ENCODE measurements around the gene PARP16.
"Not testable (repeated sequence)": the region's sequence is repeated elsewhere in the genome, so short reads cannot be mapped to it uniquely, and the experiment has no call there.

Gene PARP16

GRCh38 chr15:65278480-65278879 is 8.2 kb downstream of the PARP16 start:
- DNase-seq (ENCODE audit: low read depth in 1 of 2, low spot score in 1 of 2) = no peak

DNA sequence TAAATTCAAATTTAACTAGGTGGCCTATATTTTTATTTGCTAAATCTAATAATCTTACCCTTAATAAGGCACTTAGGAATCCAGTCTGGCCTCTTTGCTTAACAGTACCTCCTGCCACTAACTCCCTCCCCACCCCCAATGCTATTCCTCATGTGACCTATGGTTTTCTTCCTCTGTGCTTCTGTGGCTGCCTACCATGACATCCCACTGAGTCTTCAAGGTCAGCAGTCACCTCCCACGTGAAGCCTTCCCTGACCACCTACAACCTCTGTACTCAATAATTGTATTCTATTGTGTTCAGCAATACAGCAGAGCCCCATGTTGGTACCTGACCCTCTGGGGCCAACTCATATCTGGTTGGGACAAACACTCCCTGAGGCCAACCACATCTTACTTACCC is 9.7 kb downstream of the PARP16 start:
- no peak for DNase-seq (ENCODE audit: low read depth in 1 of 2, low spot score in 1 of 2)

GRCh38 chr15:65275728-65276126 is 11.0 kb downstream of the PARP16 start:
- no peak for DNase-seq (ENCODE audit: low read depth in 1 of 2, low spot score in 1 of 2)

- DNase-seq (ENCODE audit: low read depth in 1 of 2, low spot score in 1 of 2) = no peak
These were observed 11.5 kb downstream of the PARP16 start for GRCh38 chr15:65275104-65275727.

- DNase-seq (ENCODE audit: low read depth in 1 of 2, low spot score in 1 of 2) = not testable (repeated sequence)
These were observed 15.7 kb downstream of the PARP16 start for GRCh38 chr15:65270811-65271545.

GRCh38 chr15:65268411-65268810 is 18.3 kb downstream of the PARP16 start:
- no peak for DNase-seq (ENCODE audit: low read depth in 1 of 2, low spot score in 1 of 2)

DNA sequence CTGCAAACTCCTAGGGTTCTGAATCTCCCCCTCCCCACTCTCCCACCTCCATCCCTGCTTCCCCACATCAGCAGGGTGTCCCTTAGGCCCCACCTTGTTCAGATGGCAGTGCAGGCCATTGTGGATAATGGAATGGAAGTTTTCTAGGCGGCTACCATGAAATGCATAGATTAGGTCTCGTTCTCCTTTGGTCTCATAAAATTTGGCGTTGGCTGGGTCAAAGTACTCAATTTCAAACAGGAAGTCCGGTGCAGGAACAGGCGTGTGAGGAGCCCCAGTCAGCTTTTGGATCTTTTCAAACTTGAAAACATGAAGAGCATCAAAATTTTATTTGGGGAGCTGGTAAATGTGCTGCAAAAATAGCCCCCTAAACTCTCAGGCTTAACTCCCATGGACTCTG is 20.2 kb downstream of the PARP16 start:
- no peak for DNase-seq (ENCODE audit: low read depth in 1 of 2, low spot score in 1 of 2)

DNA sequence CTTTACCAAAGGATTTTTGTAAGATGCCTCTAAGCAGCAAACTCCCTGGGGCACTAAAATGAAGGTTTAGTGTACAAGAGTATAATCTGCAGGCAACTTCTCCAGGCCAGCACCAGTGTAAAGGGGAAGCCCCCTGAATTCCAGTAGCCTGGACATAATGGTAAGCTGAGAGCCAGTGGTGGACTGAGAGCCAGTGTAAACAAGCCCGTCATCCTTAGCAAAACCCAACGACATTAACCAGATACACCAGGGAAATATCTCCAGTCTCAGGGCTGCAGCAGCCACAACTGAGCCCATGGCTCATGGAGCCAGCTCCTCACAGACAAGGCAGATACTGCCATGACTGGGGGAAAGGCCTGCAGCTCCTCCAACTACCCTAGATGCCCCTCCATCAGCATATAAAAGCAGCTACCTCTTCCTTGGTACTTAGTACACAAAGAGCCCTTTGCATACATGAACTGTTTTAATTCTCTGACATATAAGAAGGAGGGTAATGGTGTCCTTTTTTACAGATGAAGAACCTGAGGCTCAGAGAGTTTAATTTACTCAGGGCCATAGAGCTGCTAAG is 21.7 kb downstream of the PARP16 start:
- DNase-seq (ENCODE audit: low read depth in 1 of 2, low spot score in 1 of 2) = no peak

DNA sequence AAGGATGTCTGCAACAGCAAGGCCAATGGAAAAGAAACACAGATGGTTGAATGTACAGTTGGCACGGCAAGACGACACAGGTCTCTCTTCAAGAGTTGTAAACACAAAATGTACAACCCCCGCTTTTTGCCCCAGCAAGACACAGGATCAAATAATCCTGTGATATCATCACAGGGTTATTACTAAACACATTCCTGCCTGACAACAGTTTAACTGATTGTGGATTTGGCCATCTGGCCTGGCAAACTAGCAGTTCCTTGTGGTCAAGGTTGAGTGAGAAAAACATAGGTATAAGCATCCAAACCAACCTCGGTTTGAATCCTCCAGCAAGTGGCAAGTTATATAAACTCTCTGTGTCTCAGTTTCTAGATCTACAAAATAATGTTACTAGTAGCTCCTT is 23.4 kb downstream of the PARP16 start:
- no peak for DNase-seq (ENCODE audit: low read depth in 1 of 2, low spot score in 1 of 2)

DNA sequence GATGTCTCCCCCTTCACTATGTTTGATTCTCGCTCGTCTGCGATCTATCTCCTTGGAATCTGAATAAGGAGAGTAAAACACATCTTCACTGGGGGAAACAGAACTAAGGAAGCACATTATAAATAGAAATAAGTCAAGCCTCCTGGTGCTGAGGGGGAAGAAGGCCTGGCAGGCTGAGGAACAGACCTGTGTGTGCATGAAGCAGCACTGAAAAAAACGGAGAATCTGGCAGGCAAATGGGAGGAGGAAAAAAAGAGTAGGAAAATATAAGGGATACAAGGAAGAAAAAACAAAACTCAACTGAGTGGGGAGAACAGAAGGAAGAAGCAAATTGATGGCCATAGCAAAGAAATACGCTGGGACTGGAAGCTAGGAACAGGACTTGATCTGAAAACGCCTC is 25.7 kb downstream of the PARP16 start:
- no peak for DNase-seq (ENCODE audit: low read depth in 1 of 2, low spot score in 1 of 2)

- DNase-seq (ENCODE audit: low read depth in 1 of 2, low spot score in 1 of 2) = no peak
These were observed 27.3 kb downstream of the PARP16 start for GRCh38 chr15:65259367-65259797.

- DNase-seq (ENCODE audit: low read depth in 1 of 2, low spot score in 1 of 2) = no peak
These were observed 28.1 kb downstream of the PARP16 start for GRCh38 chr15:65258375-65259262.

GRCh38 chr15:65255486-65256140 is 31.1 kb downstream of the PARP16 start:
- no peak for DNase-seq (ENCODE audit: low read depth in 1 of 2, low spot score in 1 of 2)

GRCh38 chr15:65254758-65255157 is 31.9 kb downstream of the PARP16 start:
- DNase-seq (ENCODE audit: low read depth in 1 of 2, low spot score in 1 of 2) = no peak

DNA sequence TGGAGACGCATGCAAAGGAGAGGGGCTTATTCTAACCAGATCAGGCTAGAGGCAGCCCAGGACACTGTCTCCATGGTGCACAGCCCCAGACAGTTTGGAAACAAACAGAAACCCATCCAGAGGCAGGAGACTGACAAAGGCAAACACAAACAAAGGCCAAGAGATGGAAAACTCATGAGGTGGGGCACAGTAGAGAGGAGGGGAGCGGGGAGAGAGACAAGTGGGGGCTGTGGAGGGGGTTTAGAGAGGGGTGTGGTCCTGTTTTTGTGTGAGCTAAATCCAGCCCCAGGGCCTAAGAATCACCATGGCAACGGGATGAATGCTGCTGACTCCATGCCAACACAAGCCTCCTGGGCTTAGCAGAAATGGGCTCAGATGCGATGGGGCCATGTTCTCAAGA is 32.3 kb downstream of the PARP16 start:
- DNase-seq (ENCODE audit: low read depth in 1 of 2, low spot score in 1 of 2) = no peak

GRCh38 chr15:65249641-65250040 is 37.0 kb downstream of the PARP16 start:
- DNase-seq (ENCODE audit: low read depth in 1 of 2, low spot score in 1 of 2) = peak in 1 of 2 donors; percentile 23

DNA sequence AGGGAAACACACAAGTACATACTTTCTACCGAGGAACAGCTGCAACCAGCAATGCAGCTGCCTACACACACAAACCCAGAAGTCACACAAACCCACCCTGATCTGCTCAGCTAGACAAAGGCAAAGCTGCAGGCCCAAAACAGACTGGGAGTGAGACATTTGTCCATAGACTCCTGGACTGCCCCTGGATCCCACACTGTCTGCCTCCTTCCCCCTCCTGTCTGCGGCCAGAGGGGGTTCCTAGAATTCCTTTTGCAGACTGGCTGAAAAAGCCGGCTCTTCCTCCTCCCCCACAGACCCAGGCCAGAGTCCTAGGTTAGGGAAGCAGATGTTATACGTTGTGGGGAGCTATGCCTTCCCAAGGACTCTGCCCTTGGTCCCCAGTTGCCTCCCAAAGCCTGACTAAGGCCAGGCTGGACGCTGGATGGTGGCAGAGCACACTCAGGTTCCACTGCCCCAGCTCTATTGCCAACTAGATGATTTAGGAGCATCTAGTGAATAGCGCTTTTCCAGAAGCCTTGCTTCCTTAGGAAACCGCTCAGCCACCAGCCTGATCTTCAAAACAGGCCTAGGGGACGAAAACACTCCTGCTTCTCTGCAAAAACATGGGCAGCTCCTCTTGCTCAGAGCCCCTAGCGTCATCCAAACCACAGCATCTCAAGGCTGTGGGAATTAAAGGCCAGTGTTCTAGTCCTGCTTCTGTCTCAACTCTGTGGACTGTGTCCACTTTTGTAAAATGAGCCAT is 38.0 kb downstream of the PARP16 start:
- DNase-seq (ENCODE audit: low read depth in 1 of 2, low spot score in 1 of 2) = no peak

DNA sequence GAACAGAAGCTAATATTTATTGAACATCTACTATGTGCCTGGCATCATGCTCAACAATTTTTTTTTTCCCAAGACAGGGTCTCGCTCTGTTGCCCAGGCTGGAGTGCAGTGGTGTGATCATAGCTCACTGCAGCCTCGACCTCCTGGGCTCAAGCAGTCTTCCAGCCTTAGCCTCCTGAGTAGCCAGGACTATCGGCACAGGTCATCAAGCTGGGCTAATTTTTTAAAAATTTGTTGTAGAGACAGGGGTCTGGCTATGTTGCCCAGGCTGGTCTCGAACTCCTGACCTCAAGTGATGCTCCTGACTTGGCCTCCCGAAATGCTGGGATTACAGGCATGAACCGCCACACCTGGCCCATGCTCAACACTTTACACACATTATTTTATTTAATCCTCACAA is 39.7 kb downstream of the PARP16 start:
- no peak for DNase-seq (ENCODE audit: low read depth in 1 of 2, low spot score in 1 of 2)

DNA sequence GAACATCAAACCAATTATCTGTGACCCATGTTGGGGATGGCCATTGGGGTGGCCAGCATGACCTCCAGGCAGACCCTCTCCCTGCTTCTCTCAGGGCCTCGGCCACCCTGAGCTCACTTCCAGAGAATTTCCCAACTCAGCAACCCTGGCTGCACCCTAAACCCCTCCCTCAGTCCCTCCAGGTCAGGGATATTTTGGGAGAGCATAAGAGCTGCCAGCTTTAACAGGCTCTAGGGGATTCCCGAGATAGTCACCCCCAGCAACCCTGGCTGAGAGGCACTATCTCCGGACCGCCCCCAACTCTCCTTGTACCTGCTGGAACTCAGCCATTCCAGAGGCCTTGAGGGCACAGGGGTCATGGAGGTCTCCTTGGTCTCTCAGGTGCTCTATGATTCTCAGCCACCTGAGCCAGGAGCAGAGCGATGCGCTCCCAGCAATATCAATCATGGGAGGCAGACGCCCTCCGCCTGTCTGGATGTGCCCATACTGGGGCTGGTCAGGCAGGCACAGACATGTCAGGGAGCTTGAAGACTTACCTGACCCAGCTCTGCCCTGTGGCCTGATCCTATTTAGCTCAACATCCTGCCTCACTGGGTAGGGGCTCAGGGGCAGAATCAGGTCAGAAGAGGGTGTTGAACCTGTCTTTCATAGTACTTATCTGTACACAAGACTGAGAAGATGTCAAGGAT is 40.5 kb downstream of the PARP16 start:
- DNase-seq (ENCODE audit: low read depth in 1 of 2, low spot score in 1 of 2) = no peak
